ENCODE data around the gene PADI1. TPM values are rescaled to one million over a fixed set of nuclear protein-coding genes. Genes with fewer than 3 reads are reported as not detected.

PADI1 gene
- under 1 TPM in 1 of 5 donors, not detected in 4; 0.37 TPM for total RNA-seq
- 10 to 100 TPM in 1 of 3 donors, not detected in 2; 98.2 TPM for polyA plus RNA-seq
- long read RNA-seq, donor 1: 0 reads
- long read RNA-seq, donor 2: 0 reads
- long read RNA-seq, donor 3: 0 reads
- long read RNA-seq, donor 4: 0 reads
- long read RNA-seq, donor 5: 0 reads
- long read RNA-seq, donor 6: 0 reads
- long read RNA-seq, donor 7: 0 reads
- long read RNA-seq, donor 8: 0 reads
- long read RNA-seq, donor 9: 0 reads
- long read RNA-seq, donor 10: 0 reads

GRCh38 chr1:17204546-17205440, at the start of gene PADI1:
Gene PADI1 (plus strand): TSS chr1:17205128. CDS start chr1:17205218, 90 bp downstream.
- Histone ChIP-seq H3K4me3 (no peak within 1 kb of the TSS), H3K36me3 (no peaks in the 10 kb centered on the region), H3K4me1 (no peaks in the 10 kb centered on the region), H3K27me3 (peaks cover 0 to 14% (median 3%) of the 10 kb centered on the region in 3 donors), H3K9me3 (no peaks in the 10 kb centered on the region), H3K27ac (no peak within 1 kb of the TSS)
- DNase-seq: no peak
- 64 to 75% (median 67%) methylated on average over 8 to 9 of the region's 9 CpGs for WGBS, 5 donors
- intact Hi-C loops (cut with DNase I; ENCODE audit: low total_unique reads): no loop called here
- TF ChIP-seq CTCF (IDR thresholded peaks at IDR 0.05): no peak
- TF ChIP-seq EP300 (IDR thresholded peaks at IDR 0.05): no peak
- no peak for TF ChIP-seq POLR2AphosphoS5 (IDR thresholded peaks at IDR 0.05)
- TF ChIP-seq POLR2A (IDR thresholded peaks at IDR 0.05): no peak

GRCh38 chr1:17155257-17155920, 49.5 kb upstream of the PADI1 start:
- no peaks in the 10 kb centered on the region for H3K4me1 ChIP-seq
- peaks cover 3 to 53% (median 43%) of the 10 kb centered on the region in 4 donors for H3K9me3 ChIP-seq
- WGBS, 5 donors: 32 to 43% (median 32%) methylated on average over 2 of the region's 2 CpGs
- intact Hi-C loops (cut with DNase I; ENCODE audit: low total_unique reads): no loop called here
- no peaks in the 10 kb centered on the region for H3K36me3 ChIP-seq
- no peak for DNase-seq
- no peak for TF ChIP-seq EP300 (IDR thresholded peaks at IDR 0.05)
- no peak for TF ChIP-seq POLR2A (IDR thresholded peaks at IDR 0.05)
- TF ChIP-seq CTCF (IDR thresholded peaks at IDR 0.05): no peak
- TF ChIP-seq POLR2AphosphoS5 (IDR thresholded peaks at IDR 0.05): no peak
- no peak overlapping the region for H3K27ac ChIP-seq
- H3K4me3 ChIP-seq: no peak overlapping the region
- peaks cover 0 to 32% (median 0%) of the 10 kb centered on the region in 3 donors for H3K27me3 ChIP-seq

- no peak for TF ChIP-seq POLR2A (IDR thresholded peaks at IDR 0.05)
- no peak for TF ChIP-seq EP300 (IDR thresholded peaks at IDR 0.05)
- no peak for TF ChIP-seq POLR2AphosphoS5 (IDR thresholded peaks at IDR 0.05)
- TF ChIP-seq CTCF (IDR thresholded peaks at IDR 0.05): no peak
- no peak for DNase-seq
- 37 to 58% (median 42%) methylated on average over 3 of the region's 3 CpGs for WGBS, 5 donors
- no peaks in the 10 kb centered on the region for H3K4me1 ChIP-seq
- intact Hi-C loops (cut with DNase I; ENCODE audit: low total_unique reads): no loop called here
- no peaks in the 10 kb centered on the region for H3K36me3 ChIP-seq
- no peak overlapping the region for H3K27ac ChIP-seq
- peaks cover 0 to 25% (median 0%) of the 10 kb centered on the region in 3 donors for H3K27me3 ChIP-seq
- peaks cover 3 to 53% (median 41%) of the 10 kb centered on the region in 4 donors for H3K9me3 ChIP-seq
- H3K4me3 ChIP-seq: no peak overlapping the region
These were observed 48.8 kb upstream of the PADI1 start for GRCh38 chr1:17156108-17156507.

GRCh38 chr1:17158961-17159360, 46.0 kb upstream of the PADI1 start:
- WGBS, 5 donors: 86 to 97% (median 91%) methylated on average over 2 of the region's 2 CpGs; no CpG with 5 or more reads in 1 of the 5 donors
- TF ChIP-seq POLR2AphosphoS5 (IDR thresholded peaks at IDR 0.05): no peak
- TF ChIP-seq EP300 (IDR thresholded peaks at IDR 0.05): no peak
- TF ChIP-seq POLR2A (IDR thresholded peaks at IDR 0.05): no peak
- no peak for TF ChIP-seq CTCF (IDR thresholded peaks at IDR 0.05)
- no peak overlapping the region for H3K27ac ChIP-seq
- no peaks in the 10 kb centered on the region for H3K36me3 ChIP-seq
- H3K4me3 ChIP-seq: no peak overlapping the region
- peaks cover 0 to 29% (median 20%) of the 10 kb centered on the region in 4 donors for H3K9me3 ChIP-seq
- DNase-seq: no peak
- no peaks in the 10 kb centered on the region for H3K4me1 ChIP-seq
- intact Hi-C loops (cut with DNase I; ENCODE audit: low total_unique reads): no loop called here
- peaks cover 0 to 6% (median 0%) of the 10 kb centered on the region in 3 donors for H3K27me3 ChIP-seq
